HCT116 (cell line): ENCODE data around the gene LHX2.

Source experiments
- CBX3 ChIP-seq: IDR thresholded peaks from 2 replicates; pipeline ENCODE4 v1.6.1; 2012; ENCODE audit warnings: low read depth
- EZH2 ChIP-seq: fragments of 200-600 bp; sonication (generic); IDR thresholded peaks from 2 replicates; pipeline ENCODE4 v1.6.1; 2017; ENCODE audit warnings: antibody characterized with exemption, mixed run types
- POLR2AphosphoS5 ChIP-seq: IDR thresholded peaks from 2 replicates; pipeline ENCODE4 v1.6.1; 2011; ENCODE audit warnings: mild to moderate bottlenecking, low read depth, low read length, moderate library complexity
- SP1 ChIP-seq: IDR thresholded peaks from 2 replicates; pipeline ENCODE4 v1.6.1; 2012; ENCODE audit warnings: low read depth
- ZNF274 ChIP-seq: fragments of 200-500 bp; sonication (Bioruptor generic); IDR thresholded peaks from 2 replicates; pipeline ENCODE4 v1.6.1; 2014; ENCODE audit warnings: mild to moderate bottlenecking, low read depth, low read length, inconsistent platforms
- TF ChIP-seq, protein P1 (sequence below), 3 experiments: fragments of 200-600 bp in 1 of 3; sonication (generic) in 1 of 3; IDR thresholded peaks in 2 of 3; conservative IDR thresholded peaks in 1 of 3; 2 replicates each; pipeline ENCODE4 v1.5.1; 2012 to 2017; ENCODE audit warnings: low read depth in 2 of 3, low read length in 2 of 3, antibody characterized with exemption in 1 of 3, borderline replicate concordance in 1 of 3, control low read depth in 1 of 3, mild to moderate bottlenecking in 1 of 3, mixed read lengths in 1 of 3, mixed run types in 1 of 3, moderate library complexity in 1 of 3; ENCODE audit not compliant: insufficient read depth in 1 of 3
- TF ChIP-seq, protein P2 (sequence below): IDR thresholded peaks from 2 replicates; pipeline ENCODE4 v1.6.1; 2011; ENCODE audit warnings: mild to moderate bottlenecking, low read length, moderate library complexity; ENCODE audit not compliant: insufficient replicate concordance; ENCODE audit errors: extremely low read depth

DNA sequence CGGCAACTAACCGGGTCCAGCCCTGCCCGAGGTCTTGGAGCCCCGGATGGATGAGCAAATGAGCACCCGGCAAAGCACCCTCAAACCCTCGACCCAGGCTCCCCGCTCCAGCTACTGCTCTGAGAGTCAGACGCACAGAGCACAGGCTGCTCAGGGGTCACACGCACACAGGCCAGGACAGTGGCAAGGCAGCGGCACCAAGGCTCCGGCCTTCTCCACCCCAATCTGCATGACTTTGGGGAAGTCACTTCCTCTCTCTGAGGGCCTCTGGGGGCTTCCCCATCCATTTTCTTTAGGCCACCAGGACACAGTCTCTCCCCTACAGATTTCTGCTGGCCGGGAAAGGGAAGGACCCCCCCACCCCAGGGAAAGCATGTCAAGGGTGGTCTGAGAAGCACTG is 18.0 kb downstream of the LHX2 start:
- TF ChIP-seq ZNF274 = no peak
- no peak for TF ChIP-seq POLR2AphosphoS5
- TF ChIP-seq, protein P1, sequence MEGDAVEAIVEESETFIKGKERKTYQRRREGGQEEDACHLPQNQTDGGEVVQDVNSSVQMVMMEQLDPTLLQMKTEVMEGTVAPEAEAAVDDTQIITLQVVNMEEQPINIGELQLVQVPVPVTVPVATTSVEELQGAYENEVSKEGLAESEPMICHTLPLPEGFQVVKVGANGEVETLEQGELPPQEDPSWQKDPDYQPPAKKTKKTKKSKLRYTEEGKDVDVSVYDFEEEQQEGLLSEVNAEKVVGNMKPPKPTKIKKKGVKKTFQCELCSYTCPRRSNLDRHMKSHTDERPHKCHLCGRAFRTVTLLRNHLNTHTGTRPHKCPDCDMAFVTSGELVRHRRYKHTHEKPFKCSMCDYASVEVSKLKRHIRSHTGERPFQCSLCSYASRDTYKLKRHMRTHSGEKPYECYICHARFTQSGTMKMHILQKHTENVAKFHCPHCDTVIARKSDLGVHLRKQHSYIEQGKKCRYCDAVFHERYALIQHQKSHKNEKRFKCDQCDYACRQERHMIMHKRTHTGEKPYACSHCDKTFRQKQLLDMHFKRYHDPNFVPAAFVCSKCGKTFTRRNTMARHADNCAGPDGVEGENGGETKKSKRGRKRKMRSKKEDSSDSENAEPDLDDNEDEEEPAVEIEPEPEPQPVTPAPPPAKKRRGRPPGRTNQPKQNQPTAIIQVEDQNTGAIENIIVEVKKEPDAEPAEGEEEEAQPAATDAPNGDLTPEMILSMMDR (IDR thresholded peaks at IDR 0.05 in 2 of 3, conservative IDR thresholded peaks at IDR 0.05 in 1 of 3; ENCODE audit: borderline replicate concordance in 1 of 3, insufficient read depth in 1 of 3, low read depth in 2 of 3, low read length in 2 of 3) = no peak
- TF ChIP-seq SP1 = no peak
- no peak for TF ChIP-seq EZH2
- TF ChIP-seq, protein P2, sequence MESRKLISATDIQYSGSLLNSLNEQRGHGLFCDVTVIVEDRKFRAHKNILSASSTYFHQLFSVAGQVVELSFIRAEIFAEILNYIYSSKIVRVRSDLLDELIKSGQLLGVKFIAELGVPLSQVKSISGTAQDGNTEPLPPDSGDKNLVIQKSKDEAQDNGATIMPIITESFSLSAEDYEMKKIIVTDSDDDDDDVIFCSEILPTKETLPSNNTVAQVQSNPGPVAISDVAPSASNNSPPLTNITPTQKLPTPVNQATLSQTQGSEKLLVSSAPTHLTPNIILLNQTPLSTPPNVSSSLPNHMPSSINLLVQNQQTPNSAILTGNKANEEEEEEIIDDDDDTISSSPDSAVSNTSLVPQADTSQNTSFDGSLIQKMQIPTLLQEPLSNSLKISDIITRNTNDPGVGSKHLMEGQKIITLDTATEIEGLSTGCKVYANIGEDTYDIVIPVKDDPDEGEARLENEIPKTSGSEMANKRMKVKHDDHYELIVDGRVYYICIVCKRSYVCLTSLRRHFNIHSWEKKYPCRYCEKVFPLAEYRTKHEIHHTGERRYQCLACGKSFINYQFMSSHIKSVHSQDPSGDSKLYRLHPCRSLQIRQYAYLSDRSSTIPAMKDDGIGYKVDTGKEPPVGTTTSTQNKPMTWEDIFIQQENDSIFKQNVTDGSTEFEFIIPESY = no peak
- TF ChIP-seq CBX3 = no peak
